Astrocyte of the cerebellum (primary cell): Measurements from ENCODE around the gene TRAPPC11.

Source experiments
- DNase-seq: peaks from one replicate; pipeline ENCODE4 v3.0.0-alpha.2; 2011; ENCODE audit warnings: low read depth
- H3K4me3 ChIP-seq: 2 replicates; pipeline ENCODE4 v1.5.1; 2011; ENCODE audit warnings: mild to moderate bottlenecking, low read depth, low read length, moderate library complexity
- in situ Hi-C: cut with HindIII; loops from 2 replicates; pipeline ENCODE4 v1.10.0; 2017; ENCODE audit warnings: low sequenced_read_pairs
- TF ChIP-seq, protein P1 (sequence below): IDR thresholded peaks from 2 replicates; pipeline ENCODE4 v1.5.1; 2012; ENCODE audit warnings: low read length, low read depth, moderate library complexity, mild to moderate bottlenecking; ENCODE audit errors: missing control alignments

TRAPPC11 gene

DNA sequence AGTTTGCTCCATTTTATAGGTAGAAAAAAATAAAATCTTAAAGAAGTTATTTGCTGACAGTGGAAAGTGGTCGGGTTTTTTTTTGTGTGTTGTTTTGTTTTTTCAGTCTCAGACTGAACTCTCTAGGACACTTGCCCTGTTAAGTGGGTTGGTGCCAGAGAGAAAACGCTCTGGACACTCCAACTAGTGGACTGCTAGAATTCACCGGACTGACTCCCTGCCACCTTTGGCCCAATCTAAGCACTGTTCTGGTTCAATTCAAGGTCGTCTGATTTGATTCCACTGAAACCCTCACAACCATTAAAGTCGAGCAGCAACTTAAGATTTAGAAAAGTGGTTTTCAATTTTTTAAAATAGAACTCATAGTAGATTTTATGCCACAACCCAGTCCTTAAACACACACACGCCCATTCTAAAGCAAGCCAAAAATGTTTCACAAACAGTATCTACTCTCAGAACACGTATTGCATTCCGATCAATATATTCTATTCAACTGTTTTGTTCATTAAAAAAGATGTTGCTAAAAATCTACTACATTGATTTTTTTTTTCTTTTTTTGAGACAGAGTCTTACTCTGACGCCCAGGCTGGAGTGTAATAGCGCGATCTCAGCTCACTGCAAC is 27.4 kb upstream of the TRAPPC11 start:
- no peak for DNase-seq

DNA sequence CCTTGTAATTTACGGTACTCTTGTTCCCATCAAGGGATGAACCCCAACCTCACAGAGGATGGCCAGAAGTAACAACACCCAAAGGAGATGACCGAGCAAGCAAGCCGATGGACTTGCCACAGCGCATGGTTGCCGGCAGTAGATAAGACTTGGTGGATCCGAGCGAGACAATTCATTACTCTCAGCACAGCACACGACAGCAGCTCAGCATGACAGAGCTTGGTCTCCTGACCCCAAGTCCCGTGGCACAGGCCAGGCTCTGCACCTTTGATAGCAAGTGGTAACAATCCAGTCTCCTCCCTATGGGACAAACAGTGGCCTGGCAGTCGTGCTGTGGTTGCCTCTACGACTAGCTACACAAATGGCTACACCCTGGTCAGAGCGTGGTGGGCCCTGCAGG is 26.4 kb upstream of the TRAPPC11 start:
- no peak overlapping the region for H3K4me3 ChIP-seq
- in situ Hi-C loops, result no loop called here
- DNase-seq, result no peak
- TF ChIP-seq, protein P1, sequence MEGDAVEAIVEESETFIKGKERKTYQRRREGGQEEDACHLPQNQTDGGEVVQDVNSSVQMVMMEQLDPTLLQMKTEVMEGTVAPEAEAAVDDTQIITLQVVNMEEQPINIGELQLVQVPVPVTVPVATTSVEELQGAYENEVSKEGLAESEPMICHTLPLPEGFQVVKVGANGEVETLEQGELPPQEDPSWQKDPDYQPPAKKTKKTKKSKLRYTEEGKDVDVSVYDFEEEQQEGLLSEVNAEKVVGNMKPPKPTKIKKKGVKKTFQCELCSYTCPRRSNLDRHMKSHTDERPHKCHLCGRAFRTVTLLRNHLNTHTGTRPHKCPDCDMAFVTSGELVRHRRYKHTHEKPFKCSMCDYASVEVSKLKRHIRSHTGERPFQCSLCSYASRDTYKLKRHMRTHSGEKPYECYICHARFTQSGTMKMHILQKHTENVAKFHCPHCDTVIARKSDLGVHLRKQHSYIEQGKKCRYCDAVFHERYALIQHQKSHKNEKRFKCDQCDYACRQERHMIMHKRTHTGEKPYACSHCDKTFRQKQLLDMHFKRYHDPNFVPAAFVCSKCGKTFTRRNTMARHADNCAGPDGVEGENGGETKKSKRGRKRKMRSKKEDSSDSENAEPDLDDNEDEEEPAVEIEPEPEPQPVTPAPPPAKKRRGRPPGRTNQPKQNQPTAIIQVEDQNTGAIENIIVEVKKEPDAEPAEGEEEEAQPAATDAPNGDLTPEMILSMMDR, result no peak

More for the DNA sequence above, 27.4 kb upstream of the TRAPPC11 start:
- TF ChIP-seq, protein P1, result no peak
- in situ Hi-C loops, result no loop called here
- H3K4me3 ChIP-seq, result no peak overlapping the region

DNA sequence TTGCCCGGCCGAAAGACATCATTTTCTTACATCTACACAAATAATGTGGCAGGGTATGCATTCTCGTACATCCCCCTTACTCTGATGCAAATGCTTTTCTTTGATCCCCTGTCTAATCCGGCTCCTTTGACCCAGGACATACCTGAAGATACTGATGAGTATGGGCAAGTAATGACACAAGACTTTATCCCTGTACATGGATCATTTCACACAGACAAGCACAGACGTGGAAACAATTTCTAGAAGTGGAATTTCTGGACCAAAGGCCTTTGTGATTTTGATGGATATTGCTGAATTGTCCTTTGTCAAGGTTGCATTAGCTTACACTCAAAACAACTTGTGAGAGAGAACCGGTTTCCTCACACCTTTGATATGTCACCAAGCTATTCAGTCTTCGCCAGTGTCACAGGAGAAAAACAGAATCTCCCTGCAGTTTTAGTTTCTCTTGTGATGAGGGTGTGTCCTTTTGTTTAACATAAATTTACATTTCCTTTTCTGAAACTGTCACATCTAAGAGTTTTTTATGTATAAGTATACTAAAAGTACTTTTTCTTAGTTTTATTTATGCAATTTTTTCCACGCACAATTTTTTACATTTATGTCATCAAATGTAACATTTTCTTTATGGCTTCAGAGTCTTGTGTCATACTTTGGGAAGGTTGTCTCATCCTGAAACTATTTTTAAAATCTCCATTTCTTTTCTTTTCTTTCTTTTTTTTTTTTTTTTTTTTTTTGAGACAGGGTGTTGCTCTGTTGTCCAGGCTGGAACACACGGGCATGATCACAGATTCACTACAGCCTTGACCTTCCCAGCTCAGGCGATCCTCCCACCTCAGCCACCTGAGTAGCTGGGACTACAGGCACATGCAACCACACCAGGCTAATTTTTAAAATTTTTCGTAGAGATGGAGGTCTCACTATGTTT is 25.4 kb upstream of the TRAPPC11 start:
- in situ Hi-C loops, result no loop called here
- no peak overlapping the region for H3K4me3 ChIP-seq
- DNase-seq, result no peak
- TF ChIP-seq, protein P1, result no peak

DNA sequence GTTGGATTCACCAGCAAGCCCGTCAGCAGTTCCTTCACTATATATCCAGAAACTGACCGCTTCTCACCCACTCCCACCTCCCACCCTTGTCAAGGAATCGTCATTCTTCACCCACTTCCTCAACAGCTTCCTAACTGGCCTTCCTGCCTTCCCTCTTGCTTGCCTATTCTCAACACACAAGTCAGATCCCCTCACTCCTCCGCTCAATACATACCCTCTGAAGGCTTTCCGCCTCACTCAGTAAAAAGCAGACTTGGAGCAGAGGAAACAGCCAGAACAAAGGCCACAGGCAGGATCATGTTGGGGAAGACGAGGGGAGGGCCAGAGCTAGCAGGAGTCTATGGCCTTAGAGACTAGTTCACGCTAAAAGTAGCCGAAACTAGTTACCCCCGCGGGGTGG is 23.8 kb upstream of the TRAPPC11 start:
- in situ Hi-C loops, result no loop called here
- DNase-seq, result no peak
- H3K4me3 ChIP-seq, result no peak overlapping the region

DNA sequence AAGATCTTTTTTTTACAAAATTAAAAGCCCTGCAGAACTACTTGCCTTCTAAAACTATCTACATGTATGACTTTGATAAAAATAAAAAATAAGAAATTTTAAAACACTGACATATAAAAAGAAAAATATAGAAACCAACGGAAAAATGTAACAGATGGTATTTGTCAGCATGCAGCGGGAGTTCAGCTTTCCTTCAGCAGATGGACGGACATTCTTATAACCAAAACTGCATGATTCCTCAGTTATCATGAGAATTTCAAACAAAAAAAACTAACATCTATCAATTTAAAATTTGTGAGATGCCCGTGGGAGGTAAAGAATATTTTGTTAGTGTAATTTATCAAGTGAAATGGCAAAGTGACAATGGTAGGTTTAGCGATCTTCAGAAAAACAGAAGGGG is 23.4 kb upstream of the TRAPPC11 start:
- in situ Hi-C loops, result no loop called here
- H3K4me3 ChIP-seq, result no peak overlapping the region
- TF ChIP-seq, protein P1, result no peak
- no peak for DNase-seq

More for the DNA sequence above, 23.8 kb upstream of the TRAPPC11 start:
- TF ChIP-seq, protein P1, result no peak

DNA sequence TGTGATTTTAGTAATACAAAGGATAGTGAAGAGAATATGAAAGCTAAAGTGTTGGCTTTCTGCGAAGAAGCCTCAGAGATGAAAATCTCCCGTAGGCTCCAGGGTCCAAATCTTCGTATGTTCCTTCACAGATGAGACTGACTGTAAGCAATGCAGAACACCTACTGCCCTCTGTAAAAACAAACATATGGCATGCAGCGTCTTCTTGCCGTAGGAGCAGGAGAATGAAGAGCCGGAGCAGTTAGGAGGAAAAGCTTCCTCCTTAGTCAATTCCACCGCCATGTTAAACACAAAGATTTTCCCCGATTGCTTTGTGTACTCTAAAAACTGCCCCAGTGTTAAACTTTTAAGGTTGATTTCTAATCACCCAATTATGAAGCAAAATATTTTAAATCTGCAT is 22.6 kb upstream of the TRAPPC11 start:
- DNase-seq, result no peak
- TF ChIP-seq, protein P1, result no peak
- no peak overlapping the region for H3K4me3 ChIP-seq

More for the DNA sequence above, 22.6 kb upstream of the TRAPPC11 start:
- in situ Hi-C loops, result no loop called here
